Endothelial cell of umbilical vein (primary cell): ENCODE measurements around the gene KLRG1. TPM values are rescaled to one million over a fixed set of nuclear protein-coding genes. Genes with fewer than 3 reads are reported as not detected.

ENCODE experiments used
- BruUV-seq: library from RNA; stranded (reverse); fragments of 400-500 nt; replicated peaks from 2 replicates; lab custom pipeline; 2021; lab: Mats Ljungman, UMichigan
- CTCF ChIA-PET: fragments of 300-600, 350-600 bp; sonication (Branson Sonifier 250); formaldehyde crosslinking; loops from one replicate; lab custom pipeline; 2021; ENCODE audit warnings: antibody characterized with exemption, inconsistent platforms; lab: Charles Lee
- POLR2A ChIA-PET: fragments of 300-600, 350-600 bp; sonication (Branson Sonifier 250); formaldehyde crosslinking; loops from one replicate; lab custom pipeline; 2021; ENCODE audit warnings: antibody characterized with exemption, inconsistent platforms; lab: Charles Lee
- DNase-seq: peaks from one replicate; pipeline ENCODE4 v3.0.0-alpha.2; 2011; ENCODE audit warnings: low read depth, low spot score
- FAIRE-seq: peaks from 2 replicates; lab custom pipeline; 2011; peaks lifted over from hg19 to GRCh38; lab: Jason Lieb, UNC
- H2AFZ ChIP-seq: 2 replicates; pipeline ENCODE4 v1.6.0; 2012; ENCODE audit warnings: low read depth, low read length, control low read depth, inconsistent platforms
- H3K27ac ChIP-seq: 2 replicates; pipeline ENCODE4 v1.5.1; 2011; ENCODE audit warnings: low read depth, mild to moderate bottlenecking, control low read depth, low read length, moderate library complexity; ENCODE audit not compliant: insufficient read depth
- H3K27me3 ChIP-seq, 2 experiments: 2 replicates each; pipeline versions ENCODE4 v1.6.0 to v1.6.1; 2011; ENCODE audit warnings: low read length in 2 of 2, mixed read lengths in 1 of 2; ENCODE audit not compliant: control insufficient read depth in 2 of 2, insufficient read depth in 2 of 2
- H3K36me3 ChIP-seq, 2 experiments: 2 replicates in 1 of 2; 3 replicates in 1 of 2; pipeline ENCODE4 v1.5.1; 2011; ENCODE audit warnings: low read length in 2 of 2, mild to moderate bottlenecking in 1 of 2, moderate library complexity in 1 of 2; ENCODE audit not compliant: control insufficient read depth in 2 of 2, insufficient read depth in 2 of 2; ENCODE audit errors: extremely low read depth in 1 of 2
- H3K4me1 ChIP-seq: 3 replicates; pipeline ENCODE4 v1.5.1; 2011; ENCODE audit warnings: mild to moderate bottlenecking, low read length; ENCODE audit not compliant: control insufficient read depth, insufficient read depth; ENCODE audit errors: extremely low read depth
- H3K4me2 ChIP-seq: 2 replicates; pipeline ENCODE4 v1.6.1; 2011; ENCODE audit warnings: low read length, control low read depth, mixed read lengths; ENCODE audit not compliant: insufficient read depth
- H3K4me3 ChIP-seq, 3 experiments: fragments of 200-600 bp in 1 of 3; sonication (generic), shearing (Covaris generic) in 1 of 3; replicated peaks in 1 of 3; 2 replicates each; pipeline ENCODE4 v1.5.1; 2011 to 2016; ENCODE audit warnings: control low read depth in 3 of 3, low read length in 3 of 3, mild to moderate bottlenecking in 2 of 3, inconsistent platforms in 1 of 3, low read depth in 1 of 3, moderate library complexity in 1 of 3; ENCODE audit not compliant: insufficient read depth in 1 of 3
- H3K79me2 ChIP-seq: 2 replicates; pipeline ENCODE4 v1.6.0; 2012; ENCODE audit warnings: low read length, inconsistent platforms; ENCODE audit not compliant: control insufficient read depth, insufficient read depth
- H3K9ac ChIP-seq: replicated peaks from 2 replicates; pipeline ENCODE3; 2011; ENCODE audit warnings: low read length, control low read depth; ENCODE audit not compliant: insufficient read depth; ENCODE audit errors: extremely low read depth
- H3K9me1 ChIP-seq: replicated peaks from 3 replicates; pipeline ENCODE4 v1.6.0; 2011; ENCODE audit warnings: mild to moderate bottlenecking, low read length; ENCODE audit not compliant: control insufficient read depth, insufficient read depth; ENCODE audit errors: extremely low read depth
- H3K9me3 ChIP-seq: replicated peaks from 2 replicates; pipeline ENCODE4 v1.5.1; 2012; ENCODE audit warnings: low read length, inconsistent platforms; ENCODE audit not compliant: control insufficient read depth, insufficient read depth
- H4K20me1 ChIP-seq: replicated peaks from 2 replicates; pipeline ENCODE3; 2011; ENCODE audit warnings: mild to moderate bottlenecking, low read length; ENCODE audit not compliant: control insufficient read depth, insufficient read depth; ENCODE audit errors: extremely low read depth
- EZH2 ChIP-seq: IDR thresholded peaks from 2 replicates; pipeline ENCODE4 v1.6.1; 2012; ENCODE audit warnings: borderline replicate concordance, low read depth, mild to moderate bottlenecking, moderate library complexity, low read length, inconsistent platforms; ENCODE audit not compliant: severe bottlenecking
- FOS ChIP-seq: IDR thresholded peaks from 2 replicates; pipeline ENCODE4 v1.6.1; 2011; ENCODE audit warnings: mild to moderate bottlenecking, low read length, moderate library complexity, borderline replicate concordance; ENCODE audit not compliant: insufficient read depth
- GATA2 ChIP-seq: IDR thresholded peaks from 2 replicates; pipeline ENCODE4 v1.7.0; 2011; ENCODE audit warnings: low read depth, mild to moderate bottlenecking, moderate library complexity, mixed read lengths, low read length; ENCODE audit not compliant: insufficient read length, insufficient read depth
- JUN ChIP-seq: IDR thresholded peaks from 2 replicates; pipeline ENCODE4 v1.6.1; 2011; ENCODE audit warnings: borderline replicate concordance, low read depth; ENCODE audit not compliant: insufficient read length, insufficient read depth
- MYC ChIP-seq: IDR thresholded peaks from one replicate; pipeline ENCODE4 v1.6.1; 2011; ENCODE audit warnings: mild to moderate bottlenecking, low read depth, low read length
- POLR2A ChIP-seq: IDR thresholded peaks from 2 replicates; pipeline ENCODE4 v1.6.1; 2012; ENCODE audit warnings: low read depth, mild to moderate bottlenecking, control low read depth, low read length
- POLR2AphosphoS5 ChIP-seq: IDR thresholded peaks from 2 replicates; pipeline ENCODE4 v1.6.1; 2012; ENCODE audit warnings: low read depth, mild to moderate bottlenecking, control low read depth, low read length, moderate library complexity; ENCODE audit not compliant: insufficient read depth
- dilution Hi-C: fragments of 300-500 bp; cut with MboI; formaldehyde crosslinking; loops from one replicate; pipeline ENCODE4 v1.15.0; 2019; ENCODE audit warnings: low sequenced_read_pairs; ENCODE audit not compliant: extremely low pct_ligation_motif_present
- intact Hi-C: fragments of 100-400 bp; cut with micrococcal nuclease; formaldehyde crosslinking; loops from one replicate; pipeline ENCODE4 v1.10.0; 2022
- polyA plus RNA-seq, 4 experiments: library from polyadenylated mRNA; depleted of rRNA in 3 of 4; stranded (reverse) in 3 of 4; unstranded in 1 of 4; fragments of >200 nt; gene quantifications; 2 replicates each; pipeline versions ENCODE4 v1.2.1 to v1.2.3, GENCODE V29; 2011 to 2012; ENCODE audit warnings: missing spikeins in 1 of 4
- total RNA-seq: library from RNA; stranded (reverse); gene quantifications from 2 replicates; pipeline ENCODE4 v1.2.3, GENCODE V29; 2021
- TF ChIP-seq, protein P1 (sequence below): IDR thresholded peaks from 2 replicates; pipeline ENCODE4 v1.6.1; 2011; ENCODE audit not compliant: insufficient read depth, insufficient read length
- TF ChIP-seq, protein P2 (sequence below), 2 donors: IDR thresholded peaks; 1 replicate in 1 of 2; 2 replicates in 1 of 2; pipeline ENCODE4 v1.5.1; 2011; ENCODE audit warnings: low read length in 2 of 2, mild to moderate bottlenecking in 2 of 2, moderate library complexity in 2 of 2, control low read depth in 1 of 2, inconsistent platforms in 1 of 2, low read depth in 1 of 2; ENCODE audit not compliant: insufficient read depth in 1 of 2; ENCODE audit errors: extremely low read depth in 1 of 2

Gene KLRG1
- total and polyA plus RNA-seq, 2 donors (not counting 3 experiments of a cell fraction or from before 2014, with no cell fraction given), result 4.4 to 15.9 TPM

DNA sequence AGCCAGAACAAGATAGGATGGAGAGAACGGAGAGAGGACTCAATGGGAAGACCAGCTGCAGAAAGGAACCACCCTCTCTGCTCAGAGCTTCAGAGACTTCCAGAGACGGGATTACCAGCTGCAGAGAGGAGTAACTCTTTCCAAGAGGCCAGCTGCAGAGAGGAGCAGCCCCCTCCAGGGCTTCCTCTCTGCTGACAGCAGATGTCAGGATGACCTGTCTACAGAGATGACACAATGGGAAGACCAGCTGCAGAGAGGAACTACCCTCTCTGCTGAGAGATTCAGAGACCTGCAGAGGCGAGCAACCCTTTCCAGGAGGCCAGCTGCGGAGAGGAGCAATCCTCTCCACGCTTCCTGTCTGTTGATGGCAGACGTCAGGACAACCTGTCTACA is 61.8 kb downstream of the KLRG1 start:
- no peak overlapping the region for H3K9ac ChIP-seq
- dilution Hi-C loops (no loop called here), intact Hi-C loops (no loop called here)
- no peak overlapping the region for H3K4me3 ChIP-seq
- TF ChIP-seq JUN (no peak), POLR2A (no peak), GATA2 (no peak), FOS (no peak), MYC (no peak), EZH2 (no peak), POLR2AphosphoS5 (no peak)
- TF ChIP-seq, protein P1, sequence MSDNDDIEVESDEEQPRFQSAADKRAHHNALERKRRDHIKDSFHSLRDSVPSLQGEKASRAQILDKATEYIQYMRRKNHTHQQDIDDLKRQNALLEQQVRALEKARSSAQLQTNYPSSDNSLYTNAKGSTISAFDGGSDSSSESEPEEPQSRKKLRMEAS, result no peak
- TF ChIP-seq, protein P2, sequence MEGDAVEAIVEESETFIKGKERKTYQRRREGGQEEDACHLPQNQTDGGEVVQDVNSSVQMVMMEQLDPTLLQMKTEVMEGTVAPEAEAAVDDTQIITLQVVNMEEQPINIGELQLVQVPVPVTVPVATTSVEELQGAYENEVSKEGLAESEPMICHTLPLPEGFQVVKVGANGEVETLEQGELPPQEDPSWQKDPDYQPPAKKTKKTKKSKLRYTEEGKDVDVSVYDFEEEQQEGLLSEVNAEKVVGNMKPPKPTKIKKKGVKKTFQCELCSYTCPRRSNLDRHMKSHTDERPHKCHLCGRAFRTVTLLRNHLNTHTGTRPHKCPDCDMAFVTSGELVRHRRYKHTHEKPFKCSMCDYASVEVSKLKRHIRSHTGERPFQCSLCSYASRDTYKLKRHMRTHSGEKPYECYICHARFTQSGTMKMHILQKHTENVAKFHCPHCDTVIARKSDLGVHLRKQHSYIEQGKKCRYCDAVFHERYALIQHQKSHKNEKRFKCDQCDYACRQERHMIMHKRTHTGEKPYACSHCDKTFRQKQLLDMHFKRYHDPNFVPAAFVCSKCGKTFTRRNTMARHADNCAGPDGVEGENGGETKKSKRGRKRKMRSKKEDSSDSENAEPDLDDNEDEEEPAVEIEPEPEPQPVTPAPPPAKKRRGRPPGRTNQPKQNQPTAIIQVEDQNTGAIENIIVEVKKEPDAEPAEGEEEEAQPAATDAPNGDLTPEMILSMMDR (IDR thresholded peaks at IDR 0.05; ENCODE audit: extremely low read depth in 1 of 2, insufficient read depth in 1 of 2, low read depth in 1 of 2, low read length in 2 of 2), result no peak
- H3K79me2 ChIP-seq, result no peaks in the 10 kb centered on the region
- no peaks in the 10 kb centered on the region for H3K4me1 ChIP-seq
- POLR2A ChIA-PET, result no interaction called here
- FAIRE-seq, result no peak
- no peaks in the 10 kb centered on the region for H3K36me3 ChIP-seq
- H3K27ac ChIP-seq, result no peak overlapping the region
- no peak for DNase-seq
- no TSS peak for BruUV-seq
- no peak overlapping the region for H2AFZ ChIP-seq
- no peaks in the 10 kb centered on the region for H3K9me3 ChIP-seq
- H3K9me1 ChIP-seq, result no peaks in the 10 kb centered on the region
- no peaks in the 10 kb centered on the region for H4K20me1 ChIP-seq
- H3K4me2 ChIP-seq, result no peak overlapping the region
- peaks cover 7 to 21% of the 10 kb centered on the region in 2 experiments for H3K27me3 ChIP-seq
- CTCF ChIA-PET, result interaction anchor here (4.8 to 6.7 kb wide), 2 partner anchors 393 to 507 kb away, joined by 104 to 155 read pairs; no protein-coding TSS in a partner anchor
